ENCODE measurements around the gene CES2.

- no peak for TF ChIP-seq POLR2AphosphoS5 (IDR thresholded peaks at IDR 0.05)
- TF ChIP-seq CTCF (IDR thresholded peaks at IDR 0.05) = no peak
- TF ChIP-seq POLR2A (IDR thresholded peaks at IDR 0.05) = no peak
These were observed 3.2 kb upstream of the CES2 start for GRCh38 chr16:66932076-66932475.
